ENCODE results near the gene PTPN11.
"Not testable (repeated sequence)": the region's sequence is repeated elsewhere in the genome, so short reads cannot be mapped to it uniquely, and the experiment has no call there.

DNA sequence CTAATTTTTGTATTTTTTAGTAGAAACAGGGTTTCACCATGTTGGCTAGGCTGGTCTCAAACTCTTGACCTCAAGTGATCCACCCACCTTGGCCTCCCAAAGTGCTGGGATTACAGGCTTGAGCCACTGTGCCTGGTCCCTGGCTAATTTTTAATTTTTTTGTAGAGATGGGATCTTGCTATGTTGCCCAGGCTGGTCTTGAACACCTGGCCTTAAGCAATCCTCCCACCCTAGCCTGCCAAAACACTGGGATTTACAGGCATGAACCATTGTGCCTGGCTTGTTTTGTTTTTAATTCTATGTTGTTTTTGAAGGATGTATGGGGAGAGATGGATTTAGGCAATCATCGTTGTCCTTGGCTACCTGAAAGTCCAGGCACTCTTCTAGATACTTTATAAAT is 19.9 kb downstream of the PTPN11 start:
- TF ChIP-seq, protein P1, sequence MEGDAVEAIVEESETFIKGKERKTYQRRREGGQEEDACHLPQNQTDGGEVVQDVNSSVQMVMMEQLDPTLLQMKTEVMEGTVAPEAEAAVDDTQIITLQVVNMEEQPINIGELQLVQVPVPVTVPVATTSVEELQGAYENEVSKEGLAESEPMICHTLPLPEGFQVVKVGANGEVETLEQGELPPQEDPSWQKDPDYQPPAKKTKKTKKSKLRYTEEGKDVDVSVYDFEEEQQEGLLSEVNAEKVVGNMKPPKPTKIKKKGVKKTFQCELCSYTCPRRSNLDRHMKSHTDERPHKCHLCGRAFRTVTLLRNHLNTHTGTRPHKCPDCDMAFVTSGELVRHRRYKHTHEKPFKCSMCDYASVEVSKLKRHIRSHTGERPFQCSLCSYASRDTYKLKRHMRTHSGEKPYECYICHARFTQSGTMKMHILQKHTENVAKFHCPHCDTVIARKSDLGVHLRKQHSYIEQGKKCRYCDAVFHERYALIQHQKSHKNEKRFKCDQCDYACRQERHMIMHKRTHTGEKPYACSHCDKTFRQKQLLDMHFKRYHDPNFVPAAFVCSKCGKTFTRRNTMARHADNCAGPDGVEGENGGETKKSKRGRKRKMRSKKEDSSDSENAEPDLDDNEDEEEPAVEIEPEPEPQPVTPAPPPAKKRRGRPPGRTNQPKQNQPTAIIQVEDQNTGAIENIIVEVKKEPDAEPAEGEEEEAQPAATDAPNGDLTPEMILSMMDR (IDR thresholded peaks at IDR 0.05; ENCODE audit: extremely low read depth in 1 of 2, insufficient read depth in 1 of 2, low read depth in 1 of 2, low read length in 2 of 2): not testable (repeated sequence)
- not testable (repeated sequence) for TF ChIP-seq POLR2AphosphoS5 (IDR thresholded peaks at IDR 0.05; ENCODE audit: insufficient read depth, low read depth, low read length); JUN (IDR thresholded peaks at IDR 0.05; ENCODE audit: borderline replicate concordance, insufficient read depth, insufficient read length, low read depth); FOS (IDR thresholded peaks at IDR 0.05; ENCODE audit: borderline replicate concordance, insufficient read depth, low read length); MYC (IDR thresholded peaks at IDR 0.05; ENCODE audit: low read depth, low read length); POLR2A (IDR thresholded peaks at IDR 0.05; ENCODE audit: low read depth, low read length); EZH2 (IDR thresholded peaks at IDR 0.05; ENCODE audit: borderline replicate concordance, low read depth, low read length, severe bottlenecking)
